Daoy (cell line): ENCODE data around the gene PTAFR. TPM values are rescaled to one million over a fixed set of nuclear protein-coding genes. Genes with fewer than 3 reads are reported as not detected.

Source experiments
- DNase-seq: peaks from one replicate; pipeline ENCODE4 v3.0.0-alpha.2; 2015; ENCODE audit warnings: low read depth
- total RNA-seq: library from RNA; depleted of rRNA; stranded (reverse); fragments of >200 nt; shearing (Covaris generic); gene quantifications from 2 replicates; pipeline ENCODE4 v1.2.3, GENCODE V29; 2014; rRNA removed

The PTAFR gene
- total RNA-seq, 1 experiment from 2014 or later: 0.17 TPM

DNA sequence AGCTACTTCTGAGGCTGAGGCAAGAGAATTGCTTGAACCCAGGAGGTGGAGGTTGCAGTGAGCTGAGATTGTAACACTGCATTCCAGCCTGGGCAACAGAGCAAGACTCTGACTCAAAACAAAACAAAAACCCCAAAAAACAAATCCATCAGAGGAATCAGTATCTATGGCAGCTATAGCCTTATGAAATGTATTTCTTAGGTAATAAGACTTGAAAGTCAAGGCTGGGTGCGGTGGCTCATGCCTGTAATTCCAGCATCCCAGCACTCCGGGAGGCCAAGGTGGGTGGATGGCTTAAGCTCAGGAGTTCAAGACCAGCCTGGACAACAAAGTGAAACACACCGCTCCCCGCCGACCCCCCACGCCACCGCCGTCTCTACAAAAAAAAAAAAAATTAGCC lies 56.9 kb downstream of the PTAFR start:
- no peak for DNase-seq

DNA sequence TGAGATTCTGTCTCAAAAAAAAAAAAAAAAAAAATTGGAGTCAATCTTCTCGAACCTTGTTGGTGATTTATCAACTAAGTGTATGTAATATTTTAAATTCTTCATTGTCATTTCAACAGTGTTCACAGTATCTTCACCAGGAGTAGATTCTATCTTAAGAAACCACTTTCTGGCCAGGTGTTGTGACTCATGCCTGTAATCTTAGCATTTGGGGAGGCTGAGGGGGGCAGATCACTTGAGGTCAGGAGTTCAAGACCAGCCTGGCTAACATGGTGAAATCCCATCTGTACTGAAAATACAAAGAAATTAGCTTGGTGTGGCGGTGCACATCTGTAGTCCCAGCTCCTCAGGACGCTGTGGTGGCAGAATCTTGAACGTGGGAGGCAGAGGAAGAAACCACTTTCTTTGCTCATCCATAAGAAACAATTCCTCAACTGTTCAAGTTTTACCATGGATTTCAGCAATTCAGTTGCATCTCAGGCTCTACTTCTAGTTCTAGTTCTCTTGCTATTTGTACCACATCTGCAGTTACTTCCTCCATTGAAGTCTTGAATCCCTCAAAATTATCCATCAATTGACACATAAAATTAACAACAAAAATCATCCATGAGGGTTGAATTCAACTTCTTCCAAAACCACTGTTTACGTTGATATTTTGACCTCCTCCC lies 57.7 kb downstream of the PTAFR start:
- DNase-seq: no peak

DNA sequence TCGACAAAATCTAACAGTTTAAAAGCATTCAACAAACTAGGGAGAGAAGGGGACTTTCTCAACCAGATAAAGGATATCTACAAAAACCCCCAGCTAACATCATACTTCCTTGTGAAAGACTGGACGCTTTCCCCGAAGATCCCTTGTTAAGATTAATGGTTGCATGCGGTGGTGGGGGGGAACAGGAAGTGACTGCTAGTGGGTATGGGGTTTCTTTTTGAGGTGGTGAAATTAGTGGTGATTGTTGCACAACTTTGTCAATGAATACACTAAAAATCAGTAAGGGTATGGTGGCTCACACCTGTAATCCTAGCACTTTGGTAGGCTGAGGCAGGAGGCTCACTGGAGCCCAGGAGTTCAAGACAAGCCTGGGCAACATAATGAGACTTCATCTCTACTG lies 61.2 kb downstream of the PTAFR start:
- DNase-seq: peak; percentile 24

DNA sequence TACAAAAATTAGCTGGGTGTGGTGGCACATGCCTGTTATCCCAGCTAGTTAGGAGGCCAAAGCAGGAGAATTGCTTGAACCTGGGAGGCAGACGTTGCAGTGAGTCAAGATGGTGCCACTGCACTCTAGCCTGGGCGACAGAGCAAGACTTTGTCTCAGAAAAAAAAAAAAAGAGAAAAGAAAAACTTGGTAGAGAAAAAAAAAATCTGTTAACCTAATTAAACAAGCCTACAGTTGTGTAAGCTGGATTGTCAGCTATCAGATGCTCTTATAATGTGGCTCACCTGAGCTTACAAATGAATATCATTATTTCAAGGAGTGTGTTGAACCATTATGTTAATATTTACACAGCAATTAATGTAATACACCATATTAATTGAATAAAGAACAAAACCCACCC lies 61.6 kb downstream of the PTAFR start:
- DNase-seq: no peak

DNA sequence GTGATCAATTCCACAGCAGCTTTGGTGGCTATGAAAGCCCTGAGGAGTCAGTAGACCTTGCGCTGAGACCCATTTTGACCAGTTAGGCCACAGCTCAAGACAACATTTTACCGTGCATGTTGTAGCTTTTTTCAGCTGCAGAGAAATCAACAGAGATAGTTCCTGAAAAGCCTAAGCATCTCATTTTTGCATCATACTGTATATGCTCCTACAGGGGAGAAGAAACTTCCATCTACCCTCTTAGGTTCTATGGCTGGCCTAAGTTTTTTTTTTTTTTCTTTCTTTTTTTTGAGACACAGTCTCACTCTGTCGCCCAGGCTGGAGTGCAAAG lies 63.3 kb downstream of the PTAFR start:
- no peak for DNase-seq

DNA sequence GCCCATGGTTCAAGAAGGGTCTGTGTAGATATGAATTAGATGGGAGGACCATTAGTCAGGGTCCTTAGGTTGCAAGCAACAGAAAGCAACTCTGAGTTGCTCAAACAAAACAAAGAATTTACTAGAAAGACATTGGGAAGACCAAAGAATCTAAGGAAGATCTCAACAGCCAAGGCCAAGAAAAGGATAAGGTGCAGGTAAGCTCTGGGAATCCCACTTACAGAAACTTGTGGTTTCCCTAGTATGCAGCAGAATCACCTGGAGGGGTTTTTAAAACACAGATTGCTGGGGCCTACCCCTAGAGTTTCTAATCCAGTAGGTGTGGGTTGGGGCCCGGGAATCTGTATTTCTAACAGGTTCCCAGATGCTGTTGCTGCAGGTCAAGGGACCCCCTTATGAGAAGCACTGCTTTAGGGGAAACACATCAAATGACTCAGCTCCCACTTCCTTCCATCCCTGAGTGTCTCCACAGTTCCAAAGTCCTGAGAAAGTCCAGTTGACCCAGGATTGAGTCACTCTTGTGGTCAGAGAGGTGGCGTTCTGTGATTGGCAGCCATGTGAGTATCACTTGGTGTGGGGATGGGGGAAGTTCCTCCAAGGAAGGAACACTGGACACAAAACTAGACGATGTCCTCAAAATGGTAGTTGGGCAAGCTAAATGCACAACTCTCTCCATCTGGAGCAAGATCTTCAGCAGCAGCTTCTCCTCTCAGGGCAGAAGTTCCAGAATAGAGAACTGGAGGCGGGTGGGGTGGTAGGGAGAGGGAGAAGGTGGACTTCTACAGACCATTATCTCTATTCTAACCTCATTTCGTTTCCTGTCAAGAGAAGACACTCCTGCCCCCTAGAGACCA lies 63.9 kb downstream of the PTAFR start:
- peak; percentile 79 for DNase-seq

DNA sequence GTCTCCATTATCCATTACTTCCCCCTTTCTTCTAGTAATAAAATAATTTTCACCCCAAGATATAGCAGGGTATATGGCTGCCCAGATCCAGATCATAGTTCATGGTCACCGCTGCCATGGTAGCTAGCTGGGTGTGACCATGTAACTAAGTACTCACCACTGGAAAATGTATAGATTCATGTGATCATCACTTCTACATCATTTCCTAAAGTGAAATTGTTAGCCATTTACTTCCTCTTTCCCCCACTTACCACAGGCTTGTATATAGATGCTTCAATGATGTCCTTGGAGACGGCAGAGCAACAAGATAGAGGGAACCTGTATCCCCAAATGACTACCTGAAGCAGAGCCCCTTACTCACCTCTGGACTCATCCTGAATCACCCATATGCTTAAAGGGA lies 65.3 kb downstream of the PTAFR start:
- DNase-seq: peak; percentile 17

DNA sequence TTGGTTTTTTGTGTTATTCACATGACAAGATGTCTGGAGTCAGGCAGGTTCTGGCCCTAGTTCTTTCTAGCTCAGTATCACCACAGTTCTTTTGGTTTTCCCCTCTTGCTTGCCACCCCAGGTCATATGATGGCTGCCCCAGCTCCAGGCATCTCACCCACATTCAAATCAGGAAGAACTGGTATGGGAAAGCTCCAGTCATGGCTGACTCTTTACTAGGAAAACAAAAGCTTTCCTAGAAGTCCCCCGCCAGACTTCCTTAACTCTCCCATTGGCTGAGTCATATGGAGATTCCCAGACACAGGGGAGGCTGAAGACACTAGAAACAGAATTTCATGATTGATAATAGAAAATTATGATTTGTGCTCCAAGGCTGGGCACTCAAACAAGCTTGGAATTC lies 65.9 kb downstream of the PTAFR start:
- DNase-seq: peak; percentile 41

DNA sequence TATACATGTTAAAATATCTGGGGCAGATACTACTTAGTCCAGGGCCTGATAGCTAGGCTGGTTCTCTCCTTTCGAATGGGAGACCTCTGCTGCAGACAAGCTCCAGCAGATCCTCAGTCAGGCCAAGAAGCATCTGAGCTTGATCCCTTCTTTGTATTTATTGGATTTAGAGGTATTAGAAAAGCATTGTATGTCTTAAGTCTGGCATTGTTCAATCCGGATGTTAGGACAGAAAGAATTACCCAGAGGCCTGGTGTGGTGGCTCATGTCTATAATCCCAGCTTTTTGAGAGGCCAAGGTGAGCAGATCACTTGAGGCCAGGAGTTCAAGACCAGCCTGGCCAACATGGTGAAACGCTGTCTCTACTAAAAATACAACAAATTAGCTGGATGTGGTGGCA lies 66.9 kb downstream of the PTAFR start:
- DNase-seq: no peak

DNA sequence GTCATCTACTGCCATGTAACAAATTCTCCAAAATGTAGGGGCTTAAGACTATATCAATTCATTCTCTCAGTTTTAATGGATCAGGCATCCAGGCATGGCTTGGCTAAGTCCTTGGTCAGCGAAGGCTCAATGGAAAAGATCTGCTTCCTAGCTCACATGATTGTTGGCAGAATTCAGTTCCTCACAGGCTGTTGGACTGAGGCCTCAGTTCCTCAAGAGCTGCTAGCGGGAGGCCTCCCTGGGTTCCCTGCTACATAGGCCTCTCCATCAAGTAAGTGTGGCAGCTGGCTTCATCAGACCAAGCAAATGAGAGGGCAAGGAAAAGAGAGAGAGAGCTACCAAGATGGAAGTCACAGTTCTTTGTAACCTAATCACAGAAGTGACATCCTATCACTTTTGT lies 68.5 kb downstream of the PTAFR start:
- no peak for DNase-seq

DNA sequence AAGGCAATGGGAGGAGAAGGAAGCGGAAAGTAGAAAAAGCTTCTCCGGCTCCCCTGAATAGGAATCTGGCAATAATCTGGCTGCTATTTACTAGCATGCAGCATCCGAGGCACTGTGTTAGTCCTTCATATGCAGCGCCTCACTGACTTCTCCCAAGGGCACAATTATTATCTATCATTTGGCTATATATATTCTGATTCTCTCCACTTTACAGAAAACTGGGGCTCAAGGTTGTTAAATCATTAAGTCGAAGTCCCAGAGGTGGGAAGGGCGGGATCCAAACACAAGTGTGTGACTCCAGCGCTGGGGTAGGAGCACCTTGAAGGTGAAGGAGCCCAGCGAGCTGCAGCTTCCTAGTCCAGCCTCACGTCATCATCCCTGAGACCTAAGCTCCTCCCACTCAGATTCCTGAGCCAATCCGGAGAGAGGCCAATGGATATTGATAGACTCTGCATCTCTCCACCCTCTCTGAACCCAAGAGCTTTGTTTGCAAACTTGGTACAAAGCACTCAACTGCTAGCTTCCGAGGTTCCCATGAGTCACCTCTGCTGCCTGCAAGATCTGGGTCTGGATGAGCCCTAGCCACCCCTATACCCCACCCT lies 71.5 kb downstream of the PTAFR start:
- peak; percentile 58 for DNase-seq

DNA sequence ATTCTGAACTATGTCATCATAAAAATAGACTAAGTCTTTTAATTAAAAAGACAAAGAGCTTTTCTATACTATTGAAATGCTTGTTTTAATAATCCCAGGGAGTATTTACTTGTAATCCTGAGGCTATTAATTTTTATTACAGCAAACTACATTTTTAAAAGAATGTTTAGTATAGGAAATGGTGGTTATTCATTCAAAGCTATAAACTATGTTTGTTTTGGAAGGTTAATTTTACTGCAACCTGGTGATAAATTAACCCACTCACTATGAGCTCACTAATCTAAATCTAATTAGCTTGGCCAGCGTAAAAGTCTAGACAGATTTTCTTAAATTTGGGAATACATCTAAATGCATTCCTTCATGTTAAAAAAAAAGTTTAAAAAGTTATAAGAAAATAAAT lies 74.3 kb downstream of the PTAFR start:
- DNase-seq: no peak

DNA sequence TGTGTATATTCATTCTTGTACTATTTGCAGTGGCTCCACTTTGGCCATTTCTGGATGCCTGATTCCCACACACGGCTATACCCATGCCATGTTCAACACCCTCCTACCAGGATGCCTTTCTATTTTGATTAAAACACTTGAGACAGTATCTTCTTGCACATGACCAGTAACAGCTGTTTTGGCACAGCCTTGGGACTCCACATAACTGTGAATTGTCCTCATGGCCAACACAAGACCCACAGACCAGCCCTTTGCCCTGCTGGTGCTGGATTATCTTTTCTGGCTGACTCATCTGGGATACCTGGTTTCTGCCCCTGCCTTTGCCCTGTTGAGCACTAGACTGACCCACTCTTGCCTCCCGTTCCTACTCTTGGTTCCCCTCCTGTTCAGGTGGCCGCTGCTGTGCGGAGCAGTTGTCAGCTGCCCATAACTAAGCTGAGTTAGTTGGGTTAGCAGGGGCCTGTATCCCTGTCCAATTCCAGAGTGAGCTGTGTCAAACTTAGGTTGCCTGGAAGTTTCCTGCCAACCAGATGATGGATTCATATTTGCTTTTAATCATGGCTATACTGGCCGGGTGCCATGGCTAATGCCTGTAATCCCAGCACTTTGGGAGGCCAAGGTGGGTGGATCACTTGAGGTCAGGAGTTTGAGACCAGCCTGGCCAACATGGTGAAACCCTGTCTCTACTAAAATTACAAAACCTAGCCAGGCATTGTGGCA lies 77.3 kb downstream of the PTAFR start:
- DNase-seq: no peak

Other genes with a start within 250 kb of the PTAFR start
- gene SMPDL3B, start 241.7 kb downstream of the PTAFR start, total RNA-seq: 0.86 TPM in 1 of 2 replicates, not detected in the other
- 1.7 and 2.2 TPM in 2 replicates for gene XKR8, start 216.7 kb downstream of the PTAFR start, total RNA-seq
- 17.6 and 20.5 TPM in 2 replicates for gene EYA3, start 88.1 kb downstream of the PTAFR start, total RNA-seq
- 121 and 199 TPM in 2 replicates for gene DNAJC8, start 56.3 kb upstream of the PTAFR start, total RNA-seq
- gene ATP5IF1, start 59.4 kb upstream of the PTAFR start, total RNA-seq: 138 and 150 TPM in 2 replicates
- 5.9 and 10.0 TPM in 2 replicates for gene SESN2, start 82.8 kb upstream of the PTAFR start, total RNA-seq
- gene MED18, start 152.3 kb upstream of the PTAFR start, total RNA-seq: 19.1 and 21.2 TPM in 2 replicates
- gene PHACTR4, start 193.1 kb upstream of the PTAFR start, total RNA-seq: 10.9 and 12.2 TPM in 2 replicates